HUES64 (cell line): ENCODE measurements around the gene LLGL1.

Experiments
- H3K27ac ChIP-seq: 2 replicates; pipeline ENCODE4 v1.7.0; 2013; ENCODE audit warnings: low read depth, low read length, inconsistent platforms
- H3K27me3 ChIP-seq: 2 replicates; pipeline ENCODE4 v1.6.1; 2013; ENCODE audit warnings: mild to moderate bottlenecking, low read length; ENCODE audit not compliant: insufficient read depth
- H3K36me3 ChIP-seq: 2 replicates; pipeline ENCODE4 v1.6.1; 2013; ENCODE audit warnings: mild to moderate bottlenecking, low read length; ENCODE audit not compliant: insufficient read depth
- H3K4me1 ChIP-seq: 2 replicates; pipeline ENCODE4 v1.6.1; 2013; ENCODE audit warnings: mild to moderate bottlenecking, low read length, moderate library complexity; ENCODE audit not compliant: insufficient read depth
- H3K4me3 ChIP-seq: 2 replicates; pipeline ENCODE4 v1.5.1; 2013; ENCODE audit warnings: mild to moderate bottlenecking, low read length, moderate library complexity
- H3K9ac ChIP-seq: 2 replicates; pipeline ENCODE4 v1.6.1; 2013; ENCODE audit warnings: mild to moderate bottlenecking, low read depth, low read length
- H3K9me3 ChIP-seq: 2 replicates; pipeline ENCODE4 v1.6.1; 2013; ENCODE audit warnings: low read depth, low read length; ENCODE audit not compliant: insufficient read depth
- WGBS: fragments of 150-250, 120-280 bp; methylation state at CpG from one replicate; pipeline ENCODE4 v1.1.7; 2013; ENCODE audit warnings: missing lambda C conversion rate; 5-methylcytosine and 5-hydroxymethylcytosine counted together

Gene LLGL1

DNA sequence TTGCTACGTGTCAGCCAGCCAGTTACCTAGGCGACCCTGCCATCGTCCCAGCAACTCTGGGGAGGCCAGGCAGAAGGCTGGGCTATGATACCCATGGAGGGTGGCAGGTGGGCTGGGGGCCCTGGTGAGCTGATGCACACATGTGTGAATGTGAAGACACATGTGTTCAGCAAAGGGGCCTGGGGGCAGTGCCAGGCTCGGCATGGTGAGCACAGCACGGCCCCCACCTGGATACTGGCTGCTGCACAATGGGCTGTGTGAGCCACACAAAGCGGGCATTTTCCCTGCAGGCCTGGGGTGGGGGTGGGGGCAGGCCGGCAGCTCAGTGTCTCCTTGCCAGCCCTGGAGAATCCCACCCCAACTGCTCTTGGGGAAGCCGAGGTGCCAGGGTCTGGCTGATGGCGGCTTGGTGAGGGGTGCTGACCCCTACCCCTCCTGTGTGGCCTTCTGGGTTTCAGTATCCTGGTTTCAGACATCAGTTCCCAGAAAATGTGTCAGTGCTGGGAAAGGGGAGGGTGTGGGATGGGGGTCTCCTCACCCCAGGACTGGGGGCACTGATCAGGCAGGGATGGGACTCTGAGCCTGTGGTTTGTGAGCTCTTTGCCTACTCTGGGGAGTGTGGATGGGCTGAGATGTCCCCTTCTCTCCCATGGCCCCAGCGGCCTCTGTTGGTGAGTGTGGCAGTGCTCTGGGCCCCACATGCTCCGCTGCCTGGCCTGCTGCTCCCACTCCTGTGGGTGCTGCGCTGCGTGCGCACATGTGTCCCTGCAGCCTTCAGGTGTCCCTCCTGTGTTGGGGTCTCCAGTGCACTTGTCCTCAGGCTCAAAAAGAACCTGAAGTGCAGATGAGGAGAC lies 5.1 kb downstream of the LLGL1 start:
- H3K27me3 ChIP-seq: no peaks in the 10 kb centered on the region
- WGBS: 84% methylated on average over 14 of the region's 14 CpGs
- 0 out of 2 replicates have a peak, but pooled peaks cover 3% of the 10 kb centered on the region for H3K4me1 ChIP-seq
- H3K9ac ChIP-seq: 0 out of 2 replicates have a peak overlapping the region, but pooled peaks have one; percentile 5
- H3K27ac ChIP-seq: peak overlapping the region; percentile 35; the same call in 1 of the 2 replicates
- no peak overlapping the region for H3K4me3 ChIP-seq
- no peaks in the 10 kb centered on the region for H3K9me3 ChIP-seq
- H3K36me3 ChIP-seq: peaks cover 34% of the 10 kb centered on the region

GRCh38 chr17:18231164-18231563 lies 5.7 kb downstream of the LLGL1 start:
- no peaks in the 10 kb centered on the region for H3K9me3 ChIP-seq
- H3K36me3 ChIP-seq: peaks cover 41% of the 10 kb centered on the region
- 0 out of 2 replicates have a peak, but pooled peaks cover 3% of the 10 kb centered on the region for H3K4me1 ChIP-seq
- H3K27ac ChIP-seq: no peak overlapping the region
- no peak overlapping the region for H3K4me3 ChIP-seq
- H3K9ac ChIP-seq: no peak overlapping the region
- 62% methylated on average over 9 of the region's 9 CpGs for WGBS
- H3K27me3 ChIP-seq: no peaks in the 10 kb centered on the region

DNA sequence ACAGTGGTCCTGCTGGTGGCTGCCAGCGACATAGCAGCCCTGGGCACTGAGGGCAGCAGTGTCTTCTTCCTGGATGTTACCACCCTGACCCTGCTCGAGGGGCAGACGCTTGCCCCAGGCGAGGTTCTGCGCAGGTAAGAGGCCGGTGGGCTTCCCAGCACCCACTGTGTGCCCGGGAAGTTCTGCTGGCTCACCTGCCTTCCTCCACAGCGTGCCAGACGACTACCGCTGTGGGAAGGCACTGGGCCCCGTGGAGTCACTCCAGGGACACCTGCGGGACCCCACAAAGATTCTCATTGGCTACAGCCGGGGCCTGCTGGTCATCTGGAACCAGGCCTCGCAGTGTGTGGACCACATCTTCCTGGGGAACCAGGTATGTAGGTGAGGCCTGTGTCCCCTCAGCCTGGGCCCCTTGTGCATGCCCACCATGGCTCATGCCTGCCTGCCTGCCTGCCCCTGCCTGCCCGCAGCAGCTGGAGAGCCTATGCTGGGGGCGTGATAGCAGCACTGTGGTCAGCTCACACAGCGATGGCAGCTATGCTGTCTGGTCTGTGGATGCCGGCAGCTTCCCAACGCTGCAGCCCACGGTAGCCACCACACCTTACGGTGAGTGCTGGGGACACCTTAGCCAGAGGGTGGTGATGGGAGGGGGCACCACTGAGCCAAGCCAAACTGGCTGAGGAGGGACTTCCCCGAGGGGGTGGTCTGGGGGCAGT lies 8.5 kb downstream of the LLGL1 start:
- 95% methylated on average over 22 of the region's 22 CpGs for WGBS
- Histone ChIP-seq H3K9me3 (no peaks in the 10 kb centered on the region), H3K27me3 (no peaks in the 10 kb centered on the region), H3K4me3 (no peak overlapping the region), H3K4me1 (no peaks in the 10 kb centered on the region), H3K36me3 (peaks cover 65% of the 10 kb centered on the region), H3K27ac (no peak overlapping the region), H3K9ac (no peak overlapping the region)

- WGBS: 97% methylated on average over 22 of the region's 22 CpGs
Observed at GRCh38 chr17:18234853-18235380, 9.5 kb downstream of the LLGL1 start.

GRCh38 chr17:18235743-18236256 lies 10.4 kb downstream of the LLGL1 start:
- Histone ChIP-seq H3K27me3 (no peaks in the 10 kb centered on the region), H3K4me3 (no peak overlapping the region), H3K27ac (no peak overlapping the region), H3K4me1 (no peaks in the 10 kb centered on the region), H3K36me3 (peaks cover 83% of the 10 kb centered on the region), H3K9me3 (no peaks in the 10 kb centered on the region), H3K9ac (no peak overlapping the region)
- 84% methylated on average over 14 of the region's 14 CpGs for WGBS

More at GRCh38 chr17:18234853-18235380, 9.5 kb downstream of the LLGL1 start:
- Histone ChIP-seq H3K4me1 (no peaks in the 10 kb centered on the region), H3K36me3 (peaks cover 75% of the 10 kb centered on the region), H3K27me3 (no peaks in the 10 kb centered on the region), H3K4me3 (no peak overlapping the region), H3K9me3 (no peaks in the 10 kb centered on the region), H3K27ac (no peak overlapping the region), H3K9ac (no peak overlapping the region)

DNA sequence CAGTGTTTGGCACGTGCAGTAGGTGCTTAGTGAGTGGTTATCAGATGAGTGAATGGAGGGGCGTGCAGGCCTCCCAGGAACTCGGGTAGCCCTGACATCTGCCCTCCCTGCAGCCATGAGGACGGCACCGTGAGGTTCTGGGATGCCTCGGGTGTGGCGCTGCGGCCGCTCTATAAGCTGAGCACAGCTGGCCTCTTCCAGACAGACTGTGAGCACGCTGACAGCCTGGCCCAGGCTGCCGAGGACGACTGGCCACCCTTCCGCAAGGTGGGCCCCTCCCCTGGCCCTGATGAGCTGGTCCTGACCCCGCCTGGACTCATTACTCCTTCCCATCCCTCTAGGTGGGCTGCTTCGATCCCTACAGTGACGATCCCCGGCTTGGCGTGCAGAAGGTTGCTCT lies 11.1 kb downstream of the LLGL1 start:
- Histone ChIP-seq H3K27me3 (no peaks in the 10 kb centered on the region), H3K36me3 (peaks cover 89% of the 10 kb centered on the region), H3K27ac (no peak overlapping the region), H3K9ac (no peak overlapping the region), H3K9me3 (no peaks in the 10 kb centered on the region), H3K4me3 (no peak overlapping the region), H3K4me1 (no peaks in the 10 kb centered on the region)
- whole genome bisulfite sequencing: 95% methylated on average over 18 of the region's 18 CpGs

- no peak overlapping the region for H3K4me3 ChIP-seq
- H3K27me3 ChIP-seq: no peaks in the 10 kb centered on the region
- no peaks in the 10 kb centered on the region for H3K4me1 ChIP-seq
- H3K36me3 ChIP-seq: peaks cover 95% of the 10 kb centered on the region
- no peak overlapping the region for H3K27ac ChIP-seq
- 95% methylated on average over 20 of the region's 20 CpGs for WGBS
- H3K9me3 ChIP-seq: no peaks in the 10 kb centered on the region
- no peak overlapping the region for H3K9ac ChIP-seq
Observed at GRCh38 chr17:18237461-18237860, 12.0 kb downstream of the LLGL1 start.

- 97% methylated on average over 18 of the region's 18 CpGs for WGBS
- no peaks in the 10 kb centered on the region for H3K9me3 ChIP-seq
- no peaks in the 10 kb centered on the region for H3K27me3 ChIP-seq
- no peak overlapping the region for H3K9ac ChIP-seq
- H3K27ac ChIP-seq: no peak overlapping the region
- peaks cover 92% of the 10 kb centered on the region for H3K36me3 ChIP-seq
- H3K4me1 ChIP-seq: no peaks in the 10 kb centered on the region
- no peak overlapping the region for H3K4me3 ChIP-seq
Observed at GRCh38 chr17:18238299-18238698, 12.9 kb downstream of the LLGL1 start.

DNA sequence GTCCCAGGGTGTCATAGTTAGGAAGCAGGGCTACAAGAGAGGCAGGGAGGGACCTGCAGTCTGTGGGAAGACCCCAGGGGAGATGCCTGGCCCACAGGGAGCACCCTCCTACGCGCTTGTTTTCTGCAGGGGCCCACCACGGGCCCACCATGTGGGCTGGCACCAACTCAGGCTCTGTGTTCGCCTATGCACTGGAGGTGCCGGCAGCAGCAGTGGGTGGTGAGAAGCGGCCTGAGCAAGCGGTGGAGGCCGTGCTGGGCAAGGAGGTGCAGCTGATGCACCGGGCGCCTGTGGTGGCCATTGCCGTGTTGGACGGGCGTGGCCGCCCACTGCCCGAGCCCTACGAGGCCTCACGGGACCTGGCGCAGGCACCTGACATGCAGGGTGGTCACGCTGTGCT lies 15.0 kb downstream of the LLGL1 start:
- Histone ChIP-seq H3K9ac (no peak overlapping the region), H3K27me3 (no peaks in the 10 kb centered on the region), H3K4me1 (no peaks in the 10 kb centered on the region), H3K27ac (no peak overlapping the region), H3K36me3 (peaks cover 88% of the 10 kb centered on the region), H3K4me3 (no peak overlapping the region), H3K9me3 (no peaks in the 10 kb centered on the region)
- 95% methylated on average over 19 of the region's 19 CpGs for WGBS

DNA sequence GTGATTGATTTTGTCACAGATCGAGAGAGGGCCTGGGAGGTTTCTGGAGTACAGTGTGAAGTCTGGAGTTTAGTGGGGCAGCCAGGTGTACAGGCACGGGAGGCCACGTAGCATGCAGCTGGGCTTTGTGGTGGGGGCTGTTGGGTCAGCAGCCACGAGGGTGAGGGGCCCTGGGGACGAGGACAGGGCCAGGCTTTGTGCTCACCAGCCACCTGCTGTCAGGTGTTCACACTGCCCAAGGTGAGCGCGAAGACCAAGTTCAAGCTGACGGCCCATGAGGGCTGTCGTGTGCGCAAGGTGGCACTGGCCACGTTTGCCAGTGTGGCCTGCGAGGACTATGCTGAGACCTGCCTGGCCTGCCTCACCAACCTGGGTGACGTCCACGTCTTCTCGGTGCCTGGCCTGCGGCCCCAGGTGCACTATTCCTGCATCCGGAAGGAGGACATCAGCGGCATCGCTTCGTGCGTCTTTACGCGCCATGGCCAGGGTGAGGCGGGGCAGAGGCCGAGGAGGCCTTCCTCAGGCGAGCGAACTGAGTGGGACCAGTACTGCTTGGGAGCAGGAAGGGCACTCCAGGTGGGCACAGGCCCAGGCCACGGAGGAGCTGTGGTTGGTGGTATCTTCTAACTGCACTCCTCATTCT lies 15.9 kb downstream of the LLGL1 start:
- Histone ChIP-seq H3K27ac (no peak overlapping the region), H3K36me3 (peaks cover 88% of the 10 kb centered on the region), H3K27me3 (no peaks in the 10 kb centered on the region), H3K9ac (no peak overlapping the region), H3K9me3 (no peaks in the 10 kb centered on the region), H3K4me3 (no peak overlapping the region), H3K4me1 (no peaks in the 10 kb centered on the region)
- WGBS: 91% methylated on average over 28 of the region's 28 CpGs
